Measurements from ENCODE around the gene LITAF.
"Not testable (repeated sequence)": the region's sequence is repeated elsewhere in the genome, so short reads cannot be mapped to it uniquely, and the experiment has no call there.

LITAF gene

DNA sequence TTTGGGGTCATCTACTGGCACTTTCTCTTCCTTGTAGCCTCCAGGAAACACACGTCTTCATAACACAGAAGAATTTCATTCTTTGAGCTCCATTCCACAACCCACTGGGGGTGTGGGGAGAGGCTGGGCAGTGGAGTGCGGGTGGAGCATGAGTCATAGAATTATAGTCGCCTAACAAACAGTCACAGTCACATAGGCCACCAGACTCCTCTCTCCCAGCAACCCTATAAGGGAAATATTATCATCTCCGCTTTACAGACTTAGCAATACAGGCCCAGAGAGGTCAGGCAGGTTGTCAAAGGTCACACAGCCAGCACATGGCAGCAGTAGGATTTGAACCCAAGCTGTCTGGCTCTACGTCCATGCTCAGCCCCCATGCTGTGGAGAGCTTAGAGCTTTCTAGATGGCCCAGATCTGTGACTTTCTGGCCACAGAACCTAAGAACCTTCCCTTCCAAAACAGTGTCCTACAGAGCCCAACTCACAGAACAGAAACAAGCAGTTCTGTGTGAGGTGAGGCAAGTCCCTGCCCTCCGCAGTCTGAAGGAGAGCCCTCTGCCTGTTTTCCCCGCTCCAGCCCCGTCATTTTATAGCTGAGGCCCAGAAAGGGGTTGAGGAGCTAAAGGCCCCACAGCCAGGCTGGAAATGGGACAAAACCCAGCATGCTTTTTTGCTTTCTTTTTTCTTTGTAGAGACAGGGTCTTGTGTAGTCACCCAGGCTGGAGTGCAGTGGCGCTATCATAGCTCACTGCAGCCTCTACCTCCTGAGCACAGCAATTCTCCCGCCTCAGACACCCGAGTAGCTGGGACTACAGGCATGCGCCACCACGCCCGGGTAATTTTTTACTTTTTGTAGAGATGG, 10.7 kb upstream of the LITAF start:
- DNase-seq, result no peak

DNA sequence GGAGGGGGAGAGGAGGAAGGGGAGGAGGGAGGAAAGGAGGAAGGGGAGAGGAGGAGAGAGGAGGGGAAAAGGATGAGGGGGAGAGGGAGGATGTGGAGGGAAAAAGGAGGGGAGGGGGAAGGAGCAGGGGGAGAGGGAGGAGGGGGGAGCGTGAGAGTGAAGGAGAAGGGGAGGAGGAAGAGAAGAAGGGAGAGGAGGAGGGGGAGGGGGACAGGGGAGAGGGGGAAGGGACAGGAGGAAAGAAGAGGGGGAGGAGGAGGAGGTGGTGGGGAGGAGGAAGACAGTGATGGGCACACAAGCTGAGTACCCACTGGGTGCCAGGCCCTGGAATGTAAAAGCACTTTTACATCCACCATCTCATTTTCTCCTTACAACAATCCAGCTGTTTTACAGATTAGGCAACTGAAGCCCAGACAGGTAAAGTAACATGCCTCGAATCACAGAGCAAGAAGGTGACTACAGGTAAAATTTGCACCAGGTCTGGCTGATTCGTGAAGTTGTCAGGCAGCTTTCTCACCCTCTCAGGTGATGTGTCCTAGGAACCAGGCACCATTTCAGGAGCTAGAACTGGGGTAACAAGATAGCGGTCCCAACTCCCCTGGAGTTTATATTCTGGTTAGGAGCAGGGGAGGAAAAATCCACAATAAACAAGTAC, 10.0 kb upstream of the LITAF start:
- DNase-seq, result no peak

DNA sequence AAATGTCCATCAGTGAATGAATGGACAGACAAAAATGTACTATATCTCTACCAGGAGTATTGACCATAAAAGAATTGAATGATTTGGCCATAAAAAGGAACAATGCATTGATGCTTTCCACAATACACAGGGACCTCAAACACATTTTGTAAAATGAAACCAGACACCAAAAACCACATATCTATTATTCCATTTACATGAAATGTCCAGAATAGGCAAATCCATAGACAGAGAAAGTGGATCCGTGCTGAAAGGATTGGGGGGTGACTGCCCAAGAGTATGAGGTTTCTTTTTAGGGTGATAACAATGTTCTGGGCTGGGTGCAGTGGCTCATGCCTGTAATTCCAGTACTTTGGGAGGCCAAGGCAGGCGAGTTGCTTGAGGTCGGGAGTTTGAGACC, 6.9 kb upstream of the LITAF start:
- no peak for DNase-seq

DNA sequence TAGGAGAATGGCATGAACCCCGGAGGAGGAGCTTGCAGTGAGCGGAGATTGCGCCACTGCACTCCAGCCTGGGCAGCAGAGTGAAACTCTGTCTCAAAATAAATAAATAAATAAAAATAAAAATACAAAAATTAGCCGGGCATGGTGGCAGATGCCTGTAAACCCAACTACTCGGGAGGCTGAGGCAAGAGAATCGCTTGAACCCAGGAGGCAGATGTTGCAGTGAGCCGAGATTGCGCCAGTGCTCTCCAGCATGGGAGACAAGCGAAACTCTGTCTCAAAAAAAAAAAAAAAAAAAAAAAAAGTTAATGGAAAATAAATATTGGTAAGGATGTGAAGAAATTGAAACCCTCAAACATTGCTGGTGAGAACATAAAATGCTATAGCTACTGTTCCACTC, 6.4 kb upstream of the LITAF start:
- not testable (repeated sequence) for DNase-seq

DNA sequence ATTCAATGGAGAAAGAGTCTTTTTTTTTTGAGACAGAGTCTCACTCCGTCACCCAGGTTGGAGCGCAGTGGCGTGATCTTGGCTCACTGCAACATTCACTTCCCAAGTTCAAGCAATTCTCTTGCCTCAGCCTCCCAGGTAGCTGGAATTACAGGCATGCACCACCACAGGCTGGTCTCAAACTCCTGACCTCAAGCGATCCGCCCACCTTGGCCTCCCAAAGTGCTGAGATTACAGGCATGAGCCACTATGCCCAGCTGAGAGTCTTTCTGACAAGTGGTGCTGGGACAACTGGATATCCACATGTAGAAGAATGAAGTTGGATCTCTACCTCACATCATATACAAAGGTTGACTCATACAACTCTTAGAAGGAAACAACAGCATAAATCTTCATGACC, 4.9 kb upstream of the LITAF start:
- not testable (repeated sequence) for DNase-seq

DNA sequence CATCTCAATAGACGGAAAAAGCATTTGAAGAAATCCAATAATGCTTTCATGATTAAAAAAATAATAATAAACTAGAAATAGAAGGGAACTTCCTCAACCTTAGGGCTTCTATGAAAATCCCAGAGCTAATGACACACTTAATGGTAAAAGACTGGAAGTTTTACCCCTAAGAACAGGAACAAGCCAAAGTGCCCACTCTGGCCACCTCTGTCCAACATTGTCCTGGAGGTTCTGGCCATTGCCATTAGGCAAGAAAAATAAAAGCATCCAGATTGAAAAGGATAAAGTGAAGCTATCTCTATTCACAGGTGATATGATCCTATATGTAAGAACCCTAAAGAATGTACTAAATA, 2.5 kb upstream of the LITAF start:
- no peak for DNase-seq

DNA sequence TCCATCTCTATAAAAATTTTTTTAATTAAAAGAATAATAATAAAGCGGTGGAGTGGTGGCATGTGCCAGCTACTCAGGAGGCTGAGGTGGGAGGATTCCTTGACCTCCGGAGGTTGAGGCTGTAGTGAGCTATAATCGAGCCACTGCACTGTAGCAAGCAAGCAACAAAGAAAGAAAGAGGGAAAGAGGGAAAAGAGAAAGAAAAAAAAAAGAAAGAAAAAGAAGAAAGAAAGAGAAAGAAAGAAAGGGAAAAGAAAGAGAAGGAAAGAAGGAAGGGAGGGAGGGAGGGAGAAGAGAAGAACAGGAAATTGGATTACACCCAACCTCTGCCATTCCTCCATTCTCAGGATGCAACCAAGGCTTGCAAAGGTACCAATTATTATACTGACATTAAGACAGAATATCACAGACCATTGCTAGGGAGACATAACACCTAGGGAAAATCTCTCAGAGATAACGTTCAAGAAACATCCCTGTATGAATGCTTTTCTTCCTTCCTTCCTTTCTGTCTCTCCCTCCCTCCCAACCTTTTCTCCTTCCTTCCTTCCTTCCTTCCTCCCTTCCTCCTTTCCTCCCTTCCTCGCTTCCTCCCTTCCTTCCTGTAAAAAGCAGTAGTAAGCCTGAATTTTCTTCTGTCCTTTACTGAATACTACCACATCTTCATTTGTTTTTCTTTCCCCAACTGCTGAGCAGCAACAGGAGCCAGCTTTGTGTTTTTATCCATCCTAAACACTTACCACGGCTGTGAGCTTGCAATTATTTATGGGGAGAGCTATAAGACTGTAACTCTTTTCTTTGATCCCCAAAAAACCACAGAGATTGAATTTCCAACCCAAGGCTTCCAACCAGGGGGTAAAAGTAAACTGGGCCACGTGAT, 1.8 kb upstream of the LITAF start:
- DNase-seq, result no peak

DNA sequence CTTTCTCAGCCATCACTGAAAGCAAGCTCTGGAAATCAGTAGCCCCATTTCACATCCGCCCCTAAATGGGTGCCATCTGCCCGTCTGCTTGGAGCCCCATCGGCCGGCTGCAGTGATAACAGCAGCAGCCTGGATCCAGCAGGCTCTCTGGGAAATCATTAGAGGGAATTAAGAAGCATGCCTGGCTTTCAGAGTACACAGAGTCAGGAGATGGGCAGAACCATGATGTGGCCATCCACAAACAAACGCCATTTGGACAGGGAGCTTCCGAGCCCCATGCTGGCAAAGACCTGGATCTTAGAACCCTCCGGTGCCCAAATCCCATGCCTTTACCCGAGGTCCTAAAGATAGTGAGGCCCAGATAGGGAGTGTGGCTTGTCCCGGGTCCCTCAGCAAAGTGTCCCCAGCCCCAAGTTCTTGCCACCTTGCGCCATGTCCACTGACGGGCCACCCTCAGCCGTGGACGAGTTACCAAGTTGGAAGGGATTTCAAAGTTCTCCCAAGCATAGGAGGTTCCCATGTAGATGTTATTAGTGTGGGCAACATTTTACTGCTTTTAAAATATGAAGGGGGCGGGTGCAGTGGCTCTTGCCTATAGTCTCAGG, 1.0 kb upstream of the LITAF start:
- no peak for DNase-seq

DNA sequence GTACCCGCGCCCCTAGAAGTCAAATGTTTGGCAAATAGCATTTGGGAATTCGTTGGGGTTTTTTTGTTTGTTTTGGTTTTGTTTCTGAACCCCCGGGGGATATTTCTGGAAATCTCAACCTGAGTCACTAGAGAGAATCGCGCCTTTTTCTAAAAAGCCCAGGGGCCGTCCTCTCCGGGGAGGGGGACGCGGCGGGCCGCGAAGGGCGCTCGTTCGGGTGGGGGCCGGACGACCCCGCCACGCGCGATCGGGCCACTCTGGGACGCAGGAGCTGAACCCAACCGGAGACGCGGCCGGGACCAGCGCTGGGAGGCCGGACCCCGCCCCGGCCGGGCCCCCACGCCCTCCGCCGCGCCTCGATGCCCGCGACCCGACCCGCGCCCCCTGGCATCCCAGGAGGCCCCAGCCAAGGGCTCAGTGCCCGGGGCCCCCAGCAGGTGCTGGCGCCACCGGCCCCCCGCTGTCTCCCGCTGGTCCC, 302 bp downstream of the LITAF start:
- no peak for DNase-seq

DNA sequence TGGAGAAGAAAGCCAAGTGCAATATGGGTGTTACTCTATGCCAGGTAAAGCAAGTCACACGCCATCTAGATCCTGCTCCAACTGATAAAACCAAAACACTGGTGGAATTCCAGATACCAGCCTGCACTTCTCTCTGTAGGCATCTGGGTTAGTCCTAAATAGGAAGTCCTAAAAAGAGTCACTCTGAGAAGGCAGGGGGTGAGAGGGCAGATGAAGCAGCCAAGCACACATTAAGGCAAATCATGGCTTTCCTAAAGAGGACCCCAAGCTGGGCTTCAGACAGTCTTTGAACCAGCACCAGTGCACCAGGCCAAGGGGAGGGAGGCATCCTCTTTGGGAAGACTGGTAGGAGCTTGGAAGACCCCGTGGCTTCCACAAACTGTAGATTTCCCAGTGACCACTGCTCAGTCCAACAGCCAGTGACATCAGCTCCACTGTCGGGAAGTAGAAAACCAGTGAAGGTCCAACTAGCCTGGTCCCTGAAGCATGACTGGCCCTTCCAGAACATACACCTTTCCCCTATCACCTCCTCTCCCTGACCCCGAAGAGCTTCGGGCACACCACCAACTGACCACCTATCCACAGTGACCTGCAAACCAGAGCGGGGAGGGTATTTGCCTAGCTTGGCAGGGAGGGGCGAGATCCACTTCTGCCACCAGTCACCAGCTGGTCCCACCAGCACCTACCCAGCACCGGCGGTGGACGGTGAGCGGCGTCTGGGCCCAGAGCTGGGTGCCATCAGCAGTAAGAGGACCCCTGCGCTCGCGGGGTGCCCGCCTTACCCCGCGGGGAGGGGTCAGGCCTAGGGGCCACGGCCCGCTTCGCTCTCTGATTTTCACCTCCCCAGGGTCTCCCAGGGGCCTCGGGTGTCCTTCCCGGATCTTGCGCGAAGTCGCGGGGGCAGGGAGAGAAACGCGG, 1.0 kb downstream of the LITAF start:
- no peak for DNase-seq

DNA sequence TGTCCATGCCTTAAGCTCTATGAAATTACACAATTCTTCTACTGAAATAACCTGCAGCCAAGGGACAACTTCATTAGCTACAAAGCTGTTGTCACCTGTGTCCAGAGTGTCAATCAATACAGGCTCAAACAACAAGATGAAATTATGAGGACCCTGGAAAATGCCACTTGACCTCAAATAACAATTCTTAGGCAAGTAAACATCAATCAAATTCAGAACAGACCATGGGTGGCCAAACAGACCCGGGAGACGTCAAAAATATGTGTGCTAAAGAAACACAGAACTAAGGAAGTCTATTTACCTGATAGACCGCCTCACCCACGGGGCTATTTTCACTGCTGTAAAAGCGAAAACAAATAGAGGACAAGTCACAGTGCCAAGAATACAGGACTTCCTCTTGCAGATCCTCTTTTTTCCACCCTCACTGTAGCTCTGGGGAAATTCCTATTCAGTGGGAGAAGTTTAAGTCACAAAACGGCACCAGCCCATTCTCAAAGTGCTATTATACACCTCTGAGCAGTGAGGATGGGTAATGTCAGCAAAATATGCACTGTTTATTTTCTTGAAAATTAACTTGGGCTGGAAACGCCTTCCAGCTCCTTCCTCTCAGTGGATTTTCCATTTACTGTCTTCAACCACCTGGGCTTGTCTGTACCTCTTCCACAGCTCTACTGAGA, 2.7 kb downstream of the LITAF start:
- no peak for DNase-seq

DNA sequence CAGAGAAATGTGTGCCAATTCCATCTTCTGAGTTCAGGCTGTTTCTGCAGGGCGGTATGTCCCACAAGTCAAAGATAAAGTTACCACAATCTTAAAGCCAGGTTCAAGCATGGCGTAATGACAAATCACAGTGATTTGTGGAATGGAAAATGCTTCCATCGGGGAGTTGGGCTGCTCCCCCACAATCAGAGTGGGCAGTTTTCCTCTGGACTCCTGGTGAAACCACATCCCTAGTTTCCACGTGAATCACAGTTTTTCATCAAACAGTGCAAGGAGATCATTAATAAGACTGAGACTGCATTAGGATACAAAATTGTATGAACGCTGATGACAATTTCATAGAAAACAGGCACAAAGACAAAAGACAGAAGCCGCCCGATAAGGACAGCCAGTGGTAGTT, 3.6 kb downstream of the LITAF start:
- DNase-seq, result no peak

DNA sequence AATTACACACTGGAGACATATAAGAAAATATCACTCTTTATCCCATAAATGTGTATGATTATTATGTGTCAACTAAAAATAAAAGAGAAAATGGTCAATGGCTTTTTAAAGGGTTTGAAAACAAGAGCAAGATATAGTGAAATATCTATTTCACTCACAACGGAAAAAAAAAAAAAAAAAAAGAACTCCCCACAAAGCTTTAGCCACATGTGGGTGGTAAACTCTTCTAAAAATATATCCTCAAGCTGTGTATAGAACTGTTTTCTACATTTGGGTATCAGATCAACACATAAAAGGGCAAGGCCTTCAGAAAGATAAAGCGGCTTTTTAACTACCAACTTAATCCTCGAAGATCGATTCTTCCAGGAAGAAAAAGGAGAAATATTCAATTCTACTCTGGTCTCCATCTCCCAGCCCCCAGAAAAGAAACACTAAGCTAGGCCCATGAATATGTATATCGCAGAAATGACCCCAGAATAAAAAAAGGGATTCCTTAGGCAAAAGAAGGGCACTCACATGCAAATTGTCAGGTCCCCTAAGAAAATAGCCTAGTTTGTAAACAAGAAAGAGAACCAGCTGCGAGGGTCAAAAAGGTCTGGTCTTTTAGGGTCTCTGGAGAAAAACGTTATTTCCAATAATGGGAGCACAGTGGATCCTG, 4.4 kb downstream of the LITAF start:
- DNase-seq, result no peak

DNA sequence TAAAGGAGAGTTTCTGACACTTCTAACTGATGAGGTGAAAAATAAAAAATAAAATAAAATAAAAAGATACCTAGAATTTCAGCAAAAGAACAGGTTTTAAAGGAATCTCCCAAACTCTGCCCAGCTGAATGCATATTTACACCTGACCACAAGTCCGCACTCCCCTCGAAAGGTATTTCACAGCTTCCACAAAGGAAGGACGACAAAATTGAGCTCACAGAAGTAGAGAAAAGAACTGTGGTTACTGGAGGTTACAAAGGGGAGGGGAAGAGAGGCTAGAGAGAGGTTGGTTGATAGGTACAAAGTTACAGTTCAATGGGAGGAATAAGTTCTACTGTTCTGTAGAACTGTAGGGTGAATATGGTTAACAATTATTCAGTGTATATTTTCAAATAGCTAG, 5.0 kb downstream of the LITAF start:
- DNase-seq, result no peak

DNA sequence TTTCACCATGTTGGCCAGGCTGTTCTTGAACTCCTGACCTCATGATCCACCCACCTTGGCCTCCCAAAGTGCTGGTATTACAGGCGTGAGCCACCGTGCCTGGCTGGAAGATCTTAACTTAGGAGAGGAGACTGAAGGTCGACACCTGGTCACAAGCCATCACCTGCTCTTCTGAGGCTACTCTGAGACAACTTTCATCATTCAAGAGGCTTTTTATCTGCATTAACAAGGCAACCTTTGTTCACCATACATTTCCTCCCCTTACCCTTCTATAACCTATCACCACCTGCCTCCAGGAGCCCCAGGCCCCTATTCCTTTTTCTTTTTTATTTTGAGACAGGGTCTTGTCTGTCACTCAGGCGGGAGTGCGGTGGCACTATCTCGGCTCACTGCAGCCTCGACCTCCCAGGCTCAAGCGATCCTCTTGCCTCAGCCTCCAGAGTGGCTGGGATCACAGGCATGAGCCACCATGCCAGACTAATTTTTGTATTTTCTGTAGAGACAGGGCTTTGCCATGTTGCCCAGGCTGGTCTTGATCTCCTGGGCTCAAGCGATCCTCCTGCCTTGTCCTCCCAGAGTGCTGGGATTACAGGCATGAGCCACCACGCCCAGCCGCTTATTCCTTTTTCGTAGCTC, 6.2 kb downstream of the LITAF start:
- DNase-seq, result no peak

DNA sequence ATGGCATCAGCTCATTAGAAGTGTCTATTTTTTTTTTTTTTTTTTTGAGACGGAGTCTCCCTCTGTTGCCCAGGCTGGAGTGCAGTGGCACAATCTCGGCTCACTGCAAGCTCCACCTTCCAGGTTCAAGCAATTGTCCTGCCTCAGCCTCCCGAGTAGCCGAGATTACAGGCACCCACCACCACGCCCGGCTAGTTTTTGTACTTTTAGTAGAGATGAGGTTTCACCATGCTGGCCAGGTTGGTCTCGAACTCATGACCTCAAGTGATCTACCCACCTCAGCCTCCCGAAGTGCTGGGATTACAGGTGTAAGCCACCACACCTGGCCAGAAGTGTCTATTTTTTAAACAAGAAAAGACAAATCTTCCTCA, 9.4 kb downstream of the LITAF start:
- not testable (repeated sequence) for DNase-seq

DNA sequence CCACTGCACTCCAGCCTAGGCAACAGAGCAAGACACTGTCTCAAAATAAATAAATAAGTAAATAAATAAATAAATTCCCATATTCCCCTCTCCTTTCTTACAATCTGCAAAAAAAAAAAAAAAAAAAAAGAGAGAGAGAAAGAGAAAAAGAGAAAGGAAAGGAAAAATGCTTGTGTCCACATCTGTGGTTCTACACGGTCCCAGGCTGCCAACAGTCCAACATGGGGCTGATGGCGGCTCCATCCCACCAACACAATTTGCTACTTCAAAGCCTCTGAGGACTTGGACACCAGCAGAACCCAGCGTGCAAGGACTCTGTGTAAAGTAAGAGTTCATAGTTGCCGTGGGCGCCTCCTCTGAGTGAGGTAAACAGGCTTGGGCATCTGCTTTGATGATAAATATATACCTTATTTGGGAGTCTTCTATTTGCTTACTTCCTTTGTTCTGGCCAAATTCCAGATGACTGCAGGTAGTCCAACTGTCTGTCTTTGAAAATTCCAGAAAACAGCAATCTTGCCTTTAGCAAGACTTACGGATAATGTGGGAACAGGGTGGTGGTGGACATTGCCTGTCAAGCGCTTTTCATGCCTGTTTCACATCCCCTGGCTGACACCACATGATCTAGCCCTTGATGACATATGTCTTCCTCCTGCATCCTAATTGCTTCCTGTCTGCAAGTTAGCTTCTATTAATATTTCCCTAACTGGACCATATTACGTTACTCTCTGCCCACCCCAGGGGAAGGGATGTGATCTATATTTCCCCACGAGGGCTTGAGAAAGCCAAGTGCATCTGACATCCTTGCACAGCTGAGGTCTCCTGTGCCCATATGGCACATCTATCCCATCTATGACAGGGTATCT, 10.1 kb downstream of the LITAF start:
- DNase-seq, result no peak

DNA sequence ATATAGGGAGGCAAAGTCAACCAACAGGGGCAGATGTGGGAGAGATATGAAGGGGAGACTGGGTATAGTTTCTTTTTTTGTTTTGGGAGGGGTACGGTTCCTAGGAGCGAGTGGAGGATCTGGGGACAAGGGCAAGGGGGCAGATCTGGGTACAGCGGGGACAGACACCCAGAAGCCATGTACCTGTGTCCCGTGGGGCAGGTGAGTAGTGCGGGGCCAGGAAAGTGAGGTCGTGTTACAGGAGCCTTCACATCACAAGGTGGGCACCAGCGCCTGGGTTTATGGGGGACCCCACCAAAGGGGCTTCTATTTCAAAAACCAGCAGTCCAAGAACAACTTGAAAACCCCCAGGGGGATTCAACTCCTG, 11.5 kb downstream of the LITAF start:
- DNase-seq, result no peak

DNA sequence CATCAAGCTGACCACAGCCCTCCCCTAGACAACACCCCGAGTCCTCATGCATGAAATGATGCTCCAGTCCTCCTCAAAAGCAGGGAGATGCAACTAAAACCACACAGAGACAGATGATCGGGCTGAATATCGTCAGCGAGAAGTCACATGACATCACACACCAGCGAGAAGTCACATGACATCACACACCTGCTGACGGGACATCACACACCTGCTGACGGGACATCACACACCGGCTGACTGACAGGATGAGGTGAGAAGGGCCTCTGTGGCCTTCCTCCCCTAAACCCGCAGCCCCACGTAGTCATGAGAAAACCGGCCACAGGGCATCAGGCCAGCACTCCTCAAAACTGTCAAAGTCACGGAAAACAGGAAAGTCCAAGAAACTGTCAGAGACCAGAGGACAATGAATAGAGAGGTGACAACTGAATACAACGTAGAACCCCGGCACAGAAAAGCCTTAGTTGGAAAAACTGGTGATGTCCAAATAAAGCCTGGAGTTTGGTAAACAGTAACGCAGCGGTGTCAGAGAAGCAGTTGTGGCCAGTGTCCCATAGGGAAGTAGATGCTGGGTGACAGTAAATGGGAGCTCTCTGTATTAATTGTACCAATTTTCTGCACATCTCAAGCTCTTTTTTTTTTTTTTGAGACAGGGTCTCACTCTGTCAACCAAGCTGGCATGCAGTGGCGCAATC, 14.3 kb downstream of the LITAF start:
- DNase-seq, result no peak
